Subcutaneous preadipocyte (primary cell): Measurements from ENCODE around the gene DPP8. TPM values are rescaled to one million over a fixed set of nuclear protein-coding genes. Genes with fewer than 3 reads are reported as not detected.
A peak's percentile ranks its signal among the peaks of the same experiment; 100 is the strongest.

Experiments used
- small RNA-seq: library from RNA; depleted of rRNA; stranded (forward); fragments of <200 nt; gene quantifications from one replicate; pipeline ENCODE3, GENCODE V24; 2012
- total RNA-seq: library from RNA; depleted of rRNA; stranded (reverse); fragments of >200 nt; gene quantifications from 2 replicates; pipeline ENCODE4 v1.2.3, GENCODE V29; 2012

The DPP8 gene
- total RNA-seq, result 26.1 and 30.7 TPM in 2 replicates

GRCh38 chr15:65516997-65517865 is at the start of gene DPP8:
DPP8 (minus strand) TSS chr15:65517689; CDS start chr15:65512553, 5,136 bp downstream.

GRCh38 chr15:65530318-65531111 is 13.0 kb upstream of the DPP8 start, which contains the start of gene HACD3:
HACD3 (plus strand) TSS chr15:65530463; CDS start chr15:65530632, 169 bp downstream.

Small RNAs within 50 kb of the gene (small RNA-seq; reads per million reads assigned to genes)
- gene AC105129.1, result not detected
- not detected for gene RF00019
- 0.27 reads per million, percentile 5 among the genes with 10 or more reads in this experiment for gene RNU6-19P

Other genes with a start within 250 kb of the DPP8 start
- gene PARP16, start 230.8 kb downstream of the DPP8 start, total RNA-seq, result 2.2 and 2.9 TPM in 2 replicates
- not detected in 2 replicates for gene RNU5A-1, start 221.6 kb downstream of the DPP8 start, total RNA-seq
- not detected in 2 replicates for gene RNU5B-1, start 213.0 kb downstream of the DPP8 start, total RNA-seq
- not detected in 2 replicates for gene IGDCC3, start 139.7 kb downstream of the DPP8 start, total RNA-seq
- 1.8 and 2.7 TPM in 2 replicates for gene IGDCC4, start 94.7 kb downstream of the DPP8 start, total RNA-seq
- gene HACD3, start 12.8 kb upstream of the DPP8 start, total RNA-seq, result 48.5 and 68.0 TPM in 2 replicates
- 32.3 TPM in 2 replicates for gene INTS14, start 93.4 kb upstream of the DPP8 start, total RNA-seq
- 8.5 and 9.0 TPM in 2 replicates for gene SLC24A1, start 104.2 kb upstream of the DPP8 start, total RNA-seq